ENCODE measurements around the gene LY6G6C.

DNA sequence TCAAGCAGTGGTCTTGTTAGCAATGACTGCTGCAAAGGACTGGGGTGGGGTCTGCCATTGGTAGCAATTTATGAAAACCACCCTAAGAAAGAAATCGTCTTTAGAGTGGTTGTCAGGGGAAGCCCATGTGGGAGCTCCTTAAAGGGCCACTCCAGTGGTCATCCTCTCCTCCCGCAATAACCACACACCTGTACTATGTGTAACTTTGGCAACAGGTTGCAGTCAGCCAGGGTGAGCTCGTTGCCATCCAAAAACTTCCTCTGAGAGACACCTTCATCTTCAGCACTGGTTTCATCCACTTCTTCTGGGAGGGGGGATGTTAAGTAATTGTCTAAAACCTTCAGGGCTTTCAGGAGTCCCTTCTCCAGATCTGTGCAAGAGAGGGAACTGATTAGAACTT is 10.5 kb upstream of the LY6G6C start:
- TF ChIP-seq, protein P1, sequence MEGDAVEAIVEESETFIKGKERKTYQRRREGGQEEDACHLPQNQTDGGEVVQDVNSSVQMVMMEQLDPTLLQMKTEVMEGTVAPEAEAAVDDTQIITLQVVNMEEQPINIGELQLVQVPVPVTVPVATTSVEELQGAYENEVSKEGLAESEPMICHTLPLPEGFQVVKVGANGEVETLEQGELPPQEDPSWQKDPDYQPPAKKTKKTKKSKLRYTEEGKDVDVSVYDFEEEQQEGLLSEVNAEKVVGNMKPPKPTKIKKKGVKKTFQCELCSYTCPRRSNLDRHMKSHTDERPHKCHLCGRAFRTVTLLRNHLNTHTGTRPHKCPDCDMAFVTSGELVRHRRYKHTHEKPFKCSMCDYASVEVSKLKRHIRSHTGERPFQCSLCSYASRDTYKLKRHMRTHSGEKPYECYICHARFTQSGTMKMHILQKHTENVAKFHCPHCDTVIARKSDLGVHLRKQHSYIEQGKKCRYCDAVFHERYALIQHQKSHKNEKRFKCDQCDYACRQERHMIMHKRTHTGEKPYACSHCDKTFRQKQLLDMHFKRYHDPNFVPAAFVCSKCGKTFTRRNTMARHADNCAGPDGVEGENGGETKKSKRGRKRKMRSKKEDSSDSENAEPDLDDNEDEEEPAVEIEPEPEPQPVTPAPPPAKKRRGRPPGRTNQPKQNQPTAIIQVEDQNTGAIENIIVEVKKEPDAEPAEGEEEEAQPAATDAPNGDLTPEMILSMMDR (conservative IDR thresholded peaks at IDR 0.05; ENCODE audit: low read depth, low read length) = no peak
- TF ChIP-seq, protein P2, sequence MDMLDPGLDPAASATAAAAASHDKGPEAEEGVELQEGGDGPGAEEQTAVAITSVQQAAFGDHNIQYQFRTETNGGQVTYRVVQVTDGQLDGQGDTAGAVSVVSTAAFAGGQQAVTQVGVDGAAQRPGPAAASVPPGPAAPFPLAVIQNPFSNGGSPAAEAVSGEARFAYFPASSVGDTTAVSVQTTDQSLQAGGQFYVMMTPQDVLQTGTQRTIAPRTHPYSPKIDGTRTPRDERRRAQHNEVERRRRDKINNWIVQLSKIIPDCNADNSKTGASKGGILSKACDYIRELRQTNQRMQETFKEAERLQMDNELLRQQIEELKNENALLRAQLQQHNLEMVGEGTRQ (IDR thresholded peaks at IDR 0.05; ENCODE audit: low read depth, low read length) = no peak
- TF ChIP-seq POLR2A (IDR thresholded peaks at IDR 0.05; ENCODE audit: low read depth, low read length) = no peak
- TF ChIP-seq FOS (IDR thresholded peaks at IDR 0.05; ENCODE audit: low read depth, low read length) = no peak
- TF ChIP-seq MAZ (IDR thresholded peaks at IDR 0.05; ENCODE audit: borderline replicate concordance, low read depth, low read length) = no peak
